Measurements from ENCODE around the gene CACNG7. TPM values are rescaled to one million over a fixed set of nuclear protein-coding genes. Genes with fewer than 3 reads are reported as not detected.

CACNG7 gene
- total RNA-seq, 1 donor = not detected

DNA sequence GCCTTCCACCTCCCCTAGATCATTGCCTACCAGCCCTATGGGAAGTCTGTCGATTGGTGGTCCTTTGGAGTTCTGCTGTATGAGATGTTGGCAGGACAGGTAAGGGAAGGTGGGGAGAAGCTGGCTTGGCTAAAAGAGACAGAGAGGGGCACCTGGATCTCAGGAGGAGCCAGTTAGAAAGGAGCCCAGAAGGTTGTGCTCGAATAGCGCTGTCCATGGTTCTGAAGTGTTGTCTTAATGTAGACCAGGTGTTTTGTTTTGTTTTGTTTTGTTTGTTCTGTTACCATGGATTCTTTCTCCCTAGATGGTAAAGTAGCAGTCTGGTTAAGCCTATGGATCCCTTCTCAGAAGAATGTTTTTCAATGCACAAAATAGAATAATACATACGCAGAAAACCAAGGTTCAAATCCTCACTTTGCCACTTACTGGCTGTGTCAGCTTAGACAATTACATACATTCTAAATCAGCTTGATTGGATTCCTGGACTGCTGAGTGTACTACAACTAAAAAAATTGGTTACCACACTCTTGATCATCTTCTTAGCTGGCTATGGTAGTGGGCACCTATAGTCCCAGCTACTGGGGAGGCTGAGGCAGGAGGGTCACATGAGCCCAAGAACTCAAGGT is 5.9 kb upstream of the CACNG7 start:
- DNase-seq (ENCODE audit: low read depth in 2 of 3, low spot score in 2 of 3) = peak; percentile 47 to 73 (median 62)

DNA sequence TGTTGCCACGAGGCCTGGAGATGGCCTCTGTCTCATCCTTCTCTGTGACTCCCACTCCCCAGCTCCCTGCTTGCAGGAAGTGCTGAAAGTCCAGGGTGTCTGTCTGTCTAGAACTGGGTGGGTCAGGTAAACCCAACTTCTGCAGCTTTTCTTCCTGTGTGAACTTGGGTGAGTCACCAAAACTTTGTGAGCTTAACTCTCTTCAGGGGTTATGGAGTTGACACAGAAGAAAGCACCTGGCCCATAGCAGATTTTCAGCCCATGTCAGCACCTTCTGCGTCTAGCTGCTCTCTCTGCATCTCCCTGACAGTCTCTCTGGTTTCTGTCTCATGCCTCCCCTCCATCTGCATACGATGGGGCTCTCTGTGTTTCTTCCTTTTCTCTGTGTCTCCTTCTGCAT is 4.2 kb upstream of the CACNG7 start:
- DNase-seq (ENCODE audit: low read depth in 2 of 3, low spot score in 2 of 3) = no peak

- DNase-seq (ENCODE audit: low read depth in 2 of 3, low spot score in 2 of 3) = no peak
Measured at GRCh38 chr19:53905787-53906186, 3.3 kb upstream of the CACNG7 start.

DNA sequence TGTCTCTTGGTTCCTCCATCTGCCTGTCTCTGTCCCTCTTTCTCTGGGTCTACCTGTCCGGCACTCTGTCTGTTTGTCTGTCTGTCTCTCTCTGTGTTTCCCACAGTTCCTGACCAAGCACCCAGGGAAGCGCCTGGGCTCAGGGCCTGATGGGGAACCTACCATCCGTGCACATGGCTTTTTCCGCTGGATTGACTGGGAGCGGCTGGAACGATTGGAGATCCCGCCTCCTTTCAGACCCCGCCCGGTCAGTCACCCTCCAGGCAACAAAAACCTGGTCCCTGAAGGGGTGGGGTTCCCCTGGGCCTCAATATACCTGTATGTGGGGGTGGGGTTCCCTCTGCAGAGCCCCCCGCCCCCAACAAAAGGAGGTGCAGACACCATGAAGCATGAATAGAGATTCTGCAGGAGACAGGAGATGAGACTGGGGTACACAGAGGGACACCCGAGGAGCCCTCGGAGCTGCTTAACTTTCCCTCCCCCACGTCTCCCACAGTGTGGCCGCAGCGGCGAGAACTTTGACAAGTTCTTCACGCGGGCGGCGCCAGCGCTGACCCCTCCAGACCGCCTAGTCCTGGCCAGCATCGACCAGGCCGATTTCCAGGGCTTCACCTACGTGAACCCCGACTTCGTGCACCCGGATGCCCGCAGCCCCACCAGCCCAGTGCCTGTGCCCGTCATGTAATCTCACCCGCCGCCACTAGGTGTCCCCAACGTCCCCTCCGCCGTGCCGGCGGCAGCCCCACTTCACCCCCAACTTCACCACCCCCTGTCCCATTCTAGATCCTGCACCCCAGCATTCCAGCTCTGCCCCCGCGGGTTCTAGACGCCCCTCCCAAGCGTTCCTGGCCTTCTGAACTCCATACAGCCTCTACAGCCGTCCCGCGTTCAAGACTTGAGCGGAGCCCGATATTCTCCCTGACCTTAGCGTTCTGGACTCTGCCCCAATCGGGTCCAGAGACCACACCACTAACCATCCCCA is 2.6 kb upstream of the CACNG7 start:
- peak; percentile 41 to 45 (median 44) for DNase-seq (ENCODE audit: low read depth in 2 of 3, low spot score in 2 of 3)

DNA sequence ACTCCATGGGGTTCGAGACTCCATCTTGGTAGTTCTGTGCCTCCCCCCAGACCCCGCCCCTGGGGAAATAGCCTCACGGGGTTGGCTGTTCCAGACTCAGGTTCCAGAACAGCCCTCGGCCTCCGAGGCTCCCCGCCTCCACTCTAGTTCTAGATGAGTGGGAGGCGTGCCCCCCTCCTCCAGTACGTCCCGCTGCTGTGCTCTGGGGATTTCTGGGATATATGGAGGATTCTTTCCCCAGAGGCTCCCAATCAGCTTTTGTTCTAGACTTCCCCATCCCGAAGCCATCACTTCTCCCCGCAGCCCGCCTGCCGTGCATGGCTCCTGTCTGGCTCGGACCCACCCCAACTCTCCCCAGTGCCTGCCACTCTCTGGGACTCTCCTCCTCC is 1.9 kb upstream of the CACNG7 start:
- no peak for DNase-seq (ENCODE audit: low read depth in 2 of 3, low spot score in 2 of 3)

GRCh38 chr19:53907690-53908089 is 1.4 kb upstream of the CACNG7 start:
- DNase-seq (ENCODE audit: low read depth in 2 of 3, low spot score in 2 of 3) = no peak

DNA sequence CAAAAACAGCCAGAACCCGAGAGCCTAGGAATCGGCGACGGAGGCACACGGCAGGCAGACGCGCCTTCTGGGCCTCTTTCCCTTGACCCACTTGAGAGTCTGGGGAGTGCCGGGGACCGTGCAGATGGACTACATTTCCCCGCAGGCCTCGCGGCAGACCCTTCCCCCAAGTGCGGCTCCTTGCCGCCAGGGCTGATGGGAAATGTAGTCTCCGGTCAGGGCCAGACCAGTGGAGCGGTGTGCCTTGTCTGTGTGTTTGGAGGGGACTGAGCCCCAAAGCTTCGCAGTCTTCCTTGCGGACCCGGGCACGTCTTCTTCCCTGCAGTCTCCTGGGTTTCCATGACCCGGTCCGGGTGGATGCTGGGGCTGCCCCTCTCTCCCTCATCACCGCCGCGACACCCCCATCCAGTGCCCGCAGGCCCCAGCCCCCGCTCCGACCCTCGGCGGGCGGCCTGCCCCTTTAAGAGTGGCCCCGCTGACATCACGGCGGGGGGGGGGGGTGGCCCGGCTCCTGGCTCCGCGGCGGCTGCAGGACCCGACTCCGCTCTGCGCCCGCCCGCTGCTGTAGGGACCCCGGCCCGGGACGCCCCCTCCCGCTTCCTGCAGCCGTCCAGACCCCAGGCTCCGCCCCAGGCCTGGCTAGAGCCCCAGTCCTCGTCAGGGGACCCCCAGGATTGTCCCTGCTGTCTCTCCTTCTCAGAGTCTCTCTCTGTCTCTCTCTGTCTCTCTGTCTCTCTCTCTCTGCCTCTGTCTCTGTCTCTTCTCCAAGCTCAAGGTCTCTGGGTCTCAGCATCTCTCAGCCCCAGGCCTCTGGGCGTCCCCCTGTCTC is 758 bp upstream of the CACNG7 start:
- peak in 2 of 3 donors; percentile 31 to 32 for DNase-seq (ENCODE audit: low read depth in 2 of 3, low spot score in 2 of 3)

DNA sequence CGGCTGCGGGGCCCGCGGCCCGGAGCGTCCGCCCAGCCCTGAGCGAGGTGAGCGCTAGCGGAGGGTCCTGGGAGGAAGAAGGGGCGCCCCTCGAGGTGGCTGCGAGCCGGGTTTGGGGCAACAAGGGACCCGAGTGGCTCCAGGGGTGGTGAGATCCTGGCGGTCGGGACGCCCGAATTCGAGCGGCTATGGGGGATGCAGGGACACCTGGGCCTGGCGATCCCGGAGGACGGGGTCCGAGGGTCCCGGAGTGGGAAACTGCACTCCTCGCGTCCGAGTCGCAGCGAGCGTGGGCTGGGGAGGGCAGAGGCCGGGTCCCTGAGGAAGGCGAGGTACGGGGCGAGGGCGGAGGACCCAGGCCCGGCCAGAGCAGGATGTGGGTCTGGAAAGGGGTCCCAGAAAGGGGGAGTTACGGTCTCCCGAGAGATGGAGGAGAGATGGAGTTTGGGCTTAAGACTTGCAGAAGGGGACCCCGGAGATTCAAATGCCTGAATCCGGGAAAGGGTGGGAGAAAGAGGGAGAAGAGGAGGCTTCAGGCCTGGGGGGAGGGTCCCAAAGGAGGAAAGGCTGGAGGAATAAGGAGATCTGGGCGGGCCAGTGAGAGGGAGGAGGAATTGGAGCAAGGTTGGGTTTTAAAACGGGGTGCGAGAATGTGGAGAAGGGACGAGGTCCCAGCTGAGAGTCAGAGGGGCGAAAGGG is 542 bp downstream of the CACNG7 start:
- DNase-seq (ENCODE audit: low read depth in 2 of 3, low spot score in 2 of 3) = no peak

DNA sequence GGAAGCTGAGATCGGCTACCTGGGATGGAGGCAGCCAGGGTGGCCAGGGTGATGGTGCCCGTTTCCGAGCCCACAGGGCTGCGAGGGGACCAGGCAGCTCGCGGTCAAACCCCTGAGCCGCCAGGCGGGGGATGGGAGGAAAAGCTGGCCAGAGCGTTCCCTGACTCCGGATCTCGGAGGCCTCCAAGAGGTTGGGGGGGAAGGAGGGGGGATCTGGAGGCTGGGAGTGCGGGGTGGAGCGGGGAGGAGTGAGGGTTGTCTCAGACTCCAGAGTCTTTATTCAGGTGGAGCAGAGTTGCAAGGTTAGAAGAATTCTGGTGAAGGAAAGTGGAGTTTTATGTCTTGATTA is 1.1 kb downstream of the CACNG7 start:
- DNase-seq (ENCODE audit: low read depth in 2 of 3, low spot score in 2 of 3) = no peak

GRCh38 chr19:53912653-53913052 is 3.6 kb downstream of the CACNG7 start:
- DNase-seq (ENCODE audit: low read depth in 2 of 3, low spot score in 2 of 3) = no peak

- no peak for DNase-seq (ENCODE audit: low read depth in 2 of 3, low spot score in 2 of 3)
Measured at GRCh38 chr19:53915000-53915399, 5.9 kb downstream of the CACNG7 start.

DNA sequence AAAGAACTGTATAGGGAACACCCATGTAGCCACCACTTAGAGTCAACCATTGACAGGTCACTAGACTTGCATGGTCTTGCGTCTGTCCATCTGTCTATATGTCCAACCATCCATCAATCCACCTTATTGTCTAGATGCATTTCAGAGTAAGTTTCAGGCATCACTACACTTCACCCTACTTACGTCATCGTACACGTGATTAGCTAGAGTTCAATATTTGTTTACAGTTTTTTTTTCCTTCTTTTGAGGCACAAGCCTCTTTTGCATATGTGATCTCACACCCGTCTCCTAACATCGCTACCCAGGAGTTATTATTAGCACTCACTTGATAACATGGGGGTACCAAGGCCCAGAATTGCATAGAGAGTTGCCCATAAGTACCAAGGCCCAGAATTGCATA is 6.9 kb downstream of the CACNG7 start:
- no peak for DNase-seq (ENCODE audit: low read depth in 2 of 3, low spot score in 2 of 3)

DNA sequence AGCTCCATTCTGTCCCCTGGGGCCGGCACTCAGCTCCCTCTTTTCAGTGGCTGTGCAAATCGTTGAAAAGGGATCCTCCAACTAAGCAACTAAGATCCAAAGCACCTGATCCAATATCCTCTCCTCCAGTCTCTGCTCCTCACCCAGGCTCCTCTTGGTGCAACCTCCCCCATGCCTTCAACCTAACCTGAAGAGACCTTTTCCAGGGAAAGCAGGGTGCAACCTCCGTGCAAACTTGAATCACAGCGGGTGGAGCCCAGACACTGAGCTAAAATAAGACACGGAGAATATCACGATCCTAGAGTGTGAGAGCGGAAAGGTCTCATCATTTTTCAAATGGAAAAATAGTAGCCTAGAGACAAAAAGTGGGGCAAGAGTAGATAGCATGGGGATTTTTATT is 8.3 kb downstream of the CACNG7 start:
- DNase-seq (ENCODE audit: low read depth in 2 of 3, low spot score in 2 of 3) = no peak

GRCh38 chr19:53927739-53928138 is 18.7 kb downstream of the CACNG7 start:
- peak in 2 of 3 donors; percentile 73 to 80 for DNase-seq (ENCODE audit: low read depth in 2 of 3, low spot score in 2 of 3)

DNA sequence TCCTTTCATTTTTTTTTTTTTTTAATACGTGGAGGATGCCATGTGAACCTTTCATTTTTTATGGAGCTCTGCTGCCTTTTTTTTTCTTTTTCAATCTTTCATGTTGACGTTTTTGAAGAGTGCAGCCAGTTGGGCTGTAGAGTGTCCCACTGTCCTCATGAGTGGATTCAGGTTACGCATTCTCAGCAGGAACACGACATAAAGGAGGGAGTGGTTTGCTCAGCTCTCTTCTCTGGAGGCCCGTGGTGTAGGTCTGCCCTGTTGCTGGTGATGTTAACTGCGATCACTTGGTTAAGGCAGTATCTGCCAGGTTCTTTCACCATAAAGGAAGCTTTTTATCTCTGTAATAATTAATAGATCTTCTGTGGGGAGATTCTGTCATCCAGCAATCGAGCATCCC is 27.0 kb downstream of the CACNG7 start:
- no peak for DNase-seq (ENCODE audit: low read depth in 2 of 3, low spot score in 2 of 3)

DNA sequence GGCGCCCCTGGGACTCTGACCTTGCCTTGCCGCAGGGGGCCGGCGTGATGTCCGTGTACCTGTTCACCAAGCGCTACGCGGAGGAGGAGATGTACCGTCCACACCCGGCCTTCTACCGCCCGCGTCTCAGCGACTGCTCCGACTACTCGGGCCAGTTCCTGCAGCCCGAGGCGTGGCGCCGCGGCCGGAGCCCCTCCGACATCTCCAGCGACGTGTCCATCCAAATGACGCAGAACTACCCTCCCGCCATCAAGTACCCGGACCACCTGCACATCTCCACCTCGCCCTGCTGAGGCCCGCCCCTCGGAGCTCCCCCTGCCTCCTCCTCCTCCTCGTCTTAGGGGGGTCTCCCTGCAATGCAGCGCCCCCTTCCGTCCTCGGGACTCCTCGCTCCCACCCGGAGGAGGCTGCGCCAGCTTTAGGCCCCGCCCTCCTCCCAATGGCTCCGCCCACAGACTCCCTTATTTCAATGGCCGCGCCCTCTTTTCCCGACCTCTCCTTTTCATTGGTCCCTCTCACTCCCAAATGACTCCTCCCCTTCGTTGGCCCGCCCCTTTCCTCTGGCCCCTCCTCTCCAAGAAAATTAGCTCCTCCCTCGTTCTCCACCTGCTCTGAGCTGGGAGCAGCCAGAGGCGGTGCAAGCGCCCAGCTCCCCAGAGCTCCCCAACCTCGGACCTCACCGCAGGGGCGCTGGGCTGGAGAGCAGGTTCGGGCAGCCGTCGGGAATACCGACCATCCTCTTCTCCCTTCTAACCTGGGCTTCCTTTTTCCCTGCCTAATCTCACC is 33.1 kb downstream of the CACNG7 start:
- peak in 2 of 3 donors; percentile 27 to 40 for DNase-seq (ENCODE audit: low read depth in 2 of 3, low spot score in 2 of 3)

- no peak for DNase-seq (ENCODE audit: low read depth in 2 of 3, low spot score in 2 of 3)
Measured at GRCh38 chr19:53944416-53944815, 35.3 kb downstream of the CACNG7 start.

- DNase-seq (ENCODE audit: low read depth in 2 of 3, low spot score in 2 of 3) = no peak
Measured at GRCh38 chr19:53944933-53945332, 35.9 kb downstream of the CACNG7 start.

DNA sequence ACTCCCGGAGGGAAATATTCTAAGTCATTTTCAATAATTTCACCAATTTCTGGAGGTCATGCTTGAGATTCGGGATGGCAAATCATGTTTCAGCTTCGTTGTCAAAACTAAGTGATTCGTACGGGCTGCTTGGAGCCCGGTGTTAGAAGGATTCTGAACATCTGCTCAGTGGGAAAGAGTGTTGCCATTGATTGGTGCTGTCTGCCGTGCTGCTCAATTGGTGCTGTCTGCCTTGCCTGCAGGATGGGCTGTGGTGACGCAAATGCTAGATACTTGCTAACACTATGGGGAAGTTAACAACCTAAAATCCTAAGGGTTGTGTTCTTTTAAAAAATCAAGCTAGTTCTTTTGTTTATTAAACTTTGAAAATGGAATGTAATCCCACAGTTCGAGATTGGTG is 36.4 kb downstream of the CACNG7 start:
- DNase-seq (ENCODE audit: low read depth in 2 of 3, low spot score in 2 of 3) = peak in 1 of 3 donors; percentile 30

DNA sequence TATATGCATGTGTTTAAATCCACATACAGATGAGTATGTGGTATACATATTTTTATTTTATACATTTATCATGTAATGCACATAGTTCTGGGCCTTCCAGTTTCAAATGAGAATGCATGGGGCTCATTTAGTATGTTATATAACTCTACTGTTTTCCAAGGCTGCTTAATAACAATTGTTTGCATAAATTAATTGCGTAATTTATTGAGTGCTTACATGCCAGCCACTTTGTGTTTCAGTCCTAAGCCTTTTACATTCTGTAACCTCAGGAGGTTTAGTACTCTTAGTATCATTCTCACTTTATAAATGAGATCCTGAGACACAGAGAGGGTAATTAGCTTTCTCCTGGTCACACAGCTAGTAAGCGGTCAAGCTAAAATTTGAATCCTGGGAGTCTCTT is 36.9 kb downstream of the CACNG7 start:
- no peak for DNase-seq (ENCODE audit: low read depth in 2 of 3, low spot score in 2 of 3)
